ENCODE data around the gene CC2D1B.
"Not testable (repeated sequence)": the region's sequence is repeated elsewhere in the genome, so short reads cannot be mapped to it uniquely, and the experiment has no call there.

Gene CC2D1B

GRCh38 chr1:52365746-52366516, at the start of gene CC2D1B:
Gene CC2D1B, minus strand, starts transcription at chr1:52366205. Its CDS starts 1,585 bp downstream, at chr1:52364620.
- Histone ChIP-seq H3K4me1 (ENCODE audit: insufficient read depth, low read length) (peaks cover 10% of the 10 kb centered on the region), H3K36me3 (ENCODE audit: insufficient read depth, low read length) (peaks cover 26% of the 10 kb centered on the region), H2AFZ (ENCODE audit: low read depth, low read length) (peak within 1 kb of the TSS; percentile 93), H3K4me3 (ENCODE audit: low read length) (peak within 1 kb of the TSS; percentile 81), H3K27me3 (ENCODE audit: insufficient read depth, low read length) (no peaks in the 10 kb centered on the region), H3K9me3 (ENCODE audit: low read length) (no peaks in the 10 kb centered on the region)

- no peaks in the 10 kb centered on the region for H3K9me3 ChIP-seq (ENCODE audit: low read length)
- no peak overlapping the region for H3K4me3 ChIP-seq (ENCODE audit: low read length)
- H2AFZ ChIP-seq (ENCODE audit: low read depth, low read length), result no peak overlapping the region
- no peaks in the 10 kb centered on the region for H3K4me1 ChIP-seq (ENCODE audit: insufficient read depth, low read length)
- H3K27me3 ChIP-seq (ENCODE audit: insufficient read depth, low read length), result no peaks in the 10 kb centered on the region
- H3K36me3 ChIP-seq (ENCODE audit: insufficient read depth, low read length), result peaks cover 88% of the 10 kb centered on the region
Observed at GRCh38 chr1:52414942-52415341, 48.9 kb upstream of the CC2D1B start.

GRCh38 chr1:52413410-52413989, 47.5 kb upstream of the CC2D1B start:
- H3K4me3 ChIP-seq (ENCODE audit: low read length), result no peak overlapping the region
- peaks cover 94% of the 10 kb centered on the region for H3K36me3 ChIP-seq (ENCODE audit: insufficient read depth, low read length)
- no peaks in the 10 kb centered on the region for H3K9me3 ChIP-seq (ENCODE audit: low read length)
- no peaks in the 10 kb centered on the region for H3K4me1 ChIP-seq (ENCODE audit: insufficient read depth, low read length)
- H3K27me3 ChIP-seq (ENCODE audit: insufficient read depth, low read length), result no peaks in the 10 kb centered on the region
- no peak overlapping the region for H2AFZ ChIP-seq (ENCODE audit: low read depth, low read length)

GRCh38 chr1:52404975-52405338, 39.0 kb upstream of the CC2D1B start:
- H3K4me1 ChIP-seq (ENCODE audit: insufficient read depth, low read length), result peaks cover 21% of the 10 kb centered on the region
- no peaks in the 10 kb centered on the region for H3K9me3 ChIP-seq (ENCODE audit: low read length)
- H3K4me3 ChIP-seq (ENCODE audit: low read length), result peak overlapping the region; percentile 91
- peaks cover 47% of the 10 kb centered on the region for H3K36me3 ChIP-seq (ENCODE audit: insufficient read depth, low read length)
- no peaks in the 10 kb centered on the region for H3K27me3 ChIP-seq (ENCODE audit: insufficient read depth, low read length)
- H2AFZ ChIP-seq (ENCODE audit: low read depth, low read length), result peak overlapping the region; percentile 87

GRCh38 chr1:52404116-52404974, 38.3 kb upstream of the CC2D1B start, which contains the start of the genes ORC1 and PRPF38A:
Gene ORC1, minus strand, starts transcription at chr1:52404423. Its CDS starts 2,200 bp downstream, at chr1:52402223.
Gene PRPF38A, plus strand, starts transcription at chr1:52404602. Its CDS starts 148 bp downstream, at chr1:52404750.
- peak within 1 kb of the TSS; percentile 87 for H2AFZ ChIP-seq (ENCODE audit: low read depth, low read length)
- H3K9me3 ChIP-seq (ENCODE audit: low read length), result no peaks in the 10 kb centered on the region
- peak within 1 kb of the TSS; percentile 91 for H3K4me3 ChIP-seq (ENCODE audit: low read length)
- H3K36me3 ChIP-seq (ENCODE audit: insufficient read depth, low read length), result peaks cover 46% of the 10 kb centered on the region
- H3K4me1 ChIP-seq (ENCODE audit: insufficient read depth, low read length), result peaks cover 21% of the 10 kb centered on the region
- H3K27me3 ChIP-seq (ENCODE audit: insufficient read depth, low read length), result no peaks in the 10 kb centered on the region

- Histone ChIP-seq H3K36me3 (ENCODE audit: insufficient read depth, low read length) (peaks cover 44% of the 10 kb centered on the region), H2AFZ (ENCODE audit: low read depth, low read length) (peak overlapping the region; percentile 87), H3K27me3 (ENCODE audit: insufficient read depth, low read length) (no peaks in the 10 kb centered on the region), H3K4me1 (ENCODE audit: insufficient read depth, low read length) (peaks cover 21% of the 10 kb centered on the region), H3K9me3 (ENCODE audit: low read length) (no peaks in the 10 kb centered on the region), H3K4me3 (ENCODE audit: low read length) (peak overlapping the region; percentile 91)
Observed at GRCh38 chr1:52403566-52404115, 37.6 kb upstream of the CC2D1B start.

- H3K36me3 ChIP-seq (ENCODE audit: insufficient read depth, low read length), result peaks cover 41% of the 10 kb centered on the region
- peaks cover 21% of the 10 kb centered on the region for H3K4me1 ChIP-seq (ENCODE audit: insufficient read depth, low read length)
- H2AFZ ChIP-seq (ENCODE audit: low read depth, low read length), result no peak overlapping the region
- H3K27me3 ChIP-seq (ENCODE audit: insufficient read depth, low read length), result no peaks in the 10 kb centered on the region
- no peaks in the 10 kb centered on the region for H3K9me3 ChIP-seq (ENCODE audit: low read length)
- peak overlapping the region; percentile 91 for H3K4me3 ChIP-seq (ENCODE audit: low read length)
Observed at GRCh38 chr1:52402860-52403240, 36.8 kb upstream of the CC2D1B start.

GRCh38 chr1:52400131-52400530, 34.1 kb upstream of the CC2D1B start:
- peaks cover 15% of the 10 kb centered on the region for H3K4me1 ChIP-seq (ENCODE audit: insufficient read depth, low read length)
- no peaks in the 10 kb centered on the region for H3K27me3 ChIP-seq (ENCODE audit: insufficient read depth, low read length)
- H2AFZ ChIP-seq (ENCODE audit: low read depth, low read length), result no peak overlapping the region
- peaks cover 55% of the 10 kb centered on the region for H3K36me3 ChIP-seq (ENCODE audit: insufficient read depth, low read length)
- no peaks in the 10 kb centered on the region for H3K9me3 ChIP-seq (ENCODE audit: low read length)
- H3K4me3 ChIP-seq (ENCODE audit: low read length), result no peak overlapping the region

- peaks cover 15% of the 10 kb centered on the region for H3K4me1 ChIP-seq (ENCODE audit: insufficient read depth, low read length)
- no peak overlapping the region for H2AFZ ChIP-seq (ENCODE audit: low read depth, low read length)
- peaks cover 60% of the 10 kb centered on the region for H3K36me3 ChIP-seq (ENCODE audit: insufficient read depth, low read length)
- H3K9me3 ChIP-seq (ENCODE audit: low read length), result no peaks in the 10 kb centered on the region
- no peak overlapping the region for H3K4me3 ChIP-seq (ENCODE audit: low read length)
- no peaks in the 10 kb centered on the region for H3K27me3 ChIP-seq (ENCODE audit: insufficient read depth, low read length)
Observed at GRCh38 chr1:52399629-52400028, 33.6 kb upstream of the CC2D1B start.

- Histone ChIP-seq H3K4me3 (ENCODE audit: low read length) (no peak overlapping the region), H3K9me3 (ENCODE audit: low read length) (no peaks in the 10 kb centered on the region), H3K36me3 (ENCODE audit: insufficient read depth, low read length) (peaks cover 79% of the 10 kb centered on the region), H3K4me1 (ENCODE audit: insufficient read depth, low read length) (no peaks in the 10 kb centered on the region), H2AFZ (ENCODE audit: low read depth, low read length) (no peak overlapping the region), H3K27me3 (ENCODE audit: insufficient read depth, low read length) (no peaks in the 10 kb centered on the region)
Observed at GRCh38 chr1:52393174-52393573, 27.2 kb upstream of the CC2D1B start.

- H3K4me1 ChIP-seq (ENCODE audit: insufficient read depth, low read length), result no peaks in the 10 kb centered on the region
- H2AFZ ChIP-seq (ENCODE audit: low read depth, low read length), result no peak overlapping the region
- peaks cover 83% of the 10 kb centered on the region for H3K36me3 ChIP-seq (ENCODE audit: insufficient read depth, low read length)
- H3K4me3 ChIP-seq (ENCODE audit: low read length), result no peak overlapping the region
- no peaks in the 10 kb centered on the region for H3K9me3 ChIP-seq (ENCODE audit: low read length)
- H3K27me3 ChIP-seq (ENCODE audit: insufficient read depth, low read length), result no peaks in the 10 kb centered on the region
Observed at GRCh38 chr1:52386458-52386857, 20.5 kb upstream of the CC2D1B start.

GRCh38 chr1:52385376-52385775, 19.4 kb upstream of the CC2D1B start:
- no peaks in the 10 kb centered on the region for H3K27me3 ChIP-seq (ENCODE audit: insufficient read depth, low read length)

GRCh38 chr1:52369851-52370250, 3.8 kb upstream of the CC2D1B start:
- H2AFZ ChIP-seq (ENCODE audit: low read depth, low read length); H3K9me3 ChIP-seq (ENCODE audit: low read length); H3K27me3 ChIP-seq (ENCODE audit: insufficient read depth, low read length); H3K4me1 ChIP-seq (ENCODE audit: insufficient read depth, low read length); H3K4me3 ChIP-seq (ENCODE audit: low read length): not testable (repeated sequence)
- peaks cover 26% of the 10 kb centered on the region for H3K36me3 ChIP-seq (ENCODE audit: insufficient read depth, low read length)

More at GRCh38 chr1:52385376-52385775, 19.4 kb upstream of the CC2D1B start:
- Histone ChIP-seq H3K4me3 (ENCODE audit: low read length) (no peak overlapping the region), H3K36me3 (ENCODE audit: insufficient read depth, low read length) (peaks cover 89% of the 10 kb centered on the region), H2AFZ (ENCODE audit: low read depth, low read length) (no peak overlapping the region), H3K4me1 (ENCODE audit: insufficient read depth, low read length) (no peaks in the 10 kb centered on the region), H3K9me3 (ENCODE audit: low read length) (no peaks in the 10 kb centered on the region)

Data from neuron (in vitro differentiated cells).